SH-SY5Y (cell line): ENCODE measurements around the gene ITGAL.

Experiments
- GATA2 ChIP-seq: IDR thresholded peaks from 2 replicates; pipeline ENCODE4 v1.6.1; 2011; ENCODE audit warnings: mild to moderate bottlenecking, low read depth, low read length
- GATA3 ChIP-seq: IDR thresholded peaks from 2 replicates; pipeline ENCODE4 v1.6.1; 2011; ENCODE audit warnings: low read depth, mild to moderate bottlenecking, low read length, moderate library complexity

DNA sequence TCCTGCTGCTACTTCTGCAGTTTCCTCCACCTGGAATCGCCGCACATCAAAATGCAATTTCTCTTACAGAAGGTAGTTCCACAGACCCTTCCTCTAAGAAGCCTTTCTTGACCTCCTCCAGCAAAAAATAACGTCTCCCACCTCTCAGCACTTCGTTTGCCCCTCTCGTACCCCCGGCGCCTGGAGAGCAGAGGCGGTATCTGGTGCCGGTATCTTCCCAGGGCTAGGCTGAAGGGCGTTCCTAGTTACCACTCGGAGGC is 43.2 kb upstream of the ITGAL start:
- TF ChIP-seq GATA2 (no peak), GATA3 (no peak)
